Measurements from ENCODE around the gene TNFRSF18. TPM values are rescaled to one million over a fixed set of nuclear protein-coding genes. Genes with fewer than 3 reads are reported as not detected.

The TNFRSF18 gene
- total and polyA plus RNA-seq, 7 donors: 0.04 to 0.76 (median 0.20) TPM; not detected in 3

- ATAC-seq: peak in 3 of 4 donors; percentile 28 to 38 (median 36)
- Histone ChIP-seq H3K27ac (no peak overlapping the region), H3K4me1 (peaks cover 4% of the 10 kb centered on the region), H3K27me3 (ENCODE audit: insufficient read depth in 3 of 3, low read length in 2 of 3) (peaks cover 0 to 8% (median 4%) of the 10 kb centered on the region in 3 donors), H3K4me3 (peak overlapping the region; percentile 51), H3K36me3 (ENCODE audit: insufficient read depth in 1 of 2, low read depth in 1 of 2) (peaks cover 0 to 21% of the 10 kb centered on the region in 2 donors), H3K9me3 (no peaks in the 10 kb centered on the region)
- peak; percentile 57 to 76 for DNase-seq
- intact Hi-C loops (cut with DNase I): no loop called here
- TF ChIP-seq CTCF (IDR thresholded peaks at IDR 0.05): no peak
- WGBS, 3 donors: 31 to 33% (median 32%) methylated on average over 21 to 24 of the region's 24 CpGs
Measured at GRCh38 chr1:1212780-1213344, 6.5 kb upstream of the TNFRSF18 start.

GRCh38 chr1:1211541-1212441, 5.4 kb upstream of the TNFRSF18 start:
- ATAC-seq (no peak), DNase-seq (peak; percentile 11 to 44)
- Histone ChIP-seq H3K4me3 (no peak overlapping the region), H3K36me3 (ENCODE audit: insufficient read depth in 1 of 2, low read depth in 1 of 2) (peaks cover 0 to 11% of the 10 kb centered on the region in 2 donors), H3K27me3 (ENCODE audit: insufficient read depth in 3 of 3, low read length in 2 of 3) (peaks cover 0 to 19% (median 4%) of the 10 kb centered on the region in 3 donors), H3K4me1 (peaks cover 8% of the 10 kb centered on the region), H3K27ac (no peak overlapping the region), H3K9me3 (no peaks in the 10 kb centered on the region)
- WGBS, 3 donors: 68 to 83% (median 71%) methylated on average over 18 to 28 of the region's 28 CpGs
- no peak for TF ChIP-seq CTCF (IDR thresholded peaks at IDR 0.05)
- intact Hi-C loops (cut with DNase I): no loop called here

- WGBS, 3 donors: 91 to 95% (median 92%) methylated on average over 24 to 31 of the region's 31 CpGs
- peaks cover 11% of the 10 kb centered on the region for H3K4me1 ChIP-seq
Measured at GRCh38 chr1:1210726-1211540, 4.5 kb upstream of the TNFRSF18 start.

More at GRCh38 chr1:1210726-1211540, 4.5 kb upstream of the TNFRSF18 start:
- peak; percentile 7 to 48 for DNase-seq
- no peak overlapping the region for H3K4me3 ChIP-seq
- ATAC-seq: no peak
- TF ChIP-seq CTCF (IDR thresholded peaks at IDR 0.05): no peak
- H3K9me3 ChIP-seq: no peaks in the 10 kb centered on the region
- peaks cover 0 to 2% of the 10 kb centered on the region in 2 donors for H3K36me3 ChIP-seq (ENCODE audit: insufficient read depth in 1 of 2, low read depth in 1 of 2)
- H3K27me3 ChIP-seq (ENCODE audit: insufficient read depth in 3 of 3, low read length in 2 of 3): peaks cover 0 to 28% (median 8%) of the 10 kb centered on the region in 3 donors
- intact Hi-C loops (cut with DNase I): no loop called here
- no peak overlapping the region for H3K27ac ChIP-seq

All from psoas muscle (tissue), 8 donors.